ENCODE data around the gene BAIAP2L2. TPM values are rescaled to one million over a fixed set of nuclear protein-coding genes. Genes with fewer than 3 reads are reported as not detected.
"Not testable (repeated sequence)": the region's sequence is repeated elsewhere in the genome, so short reads cannot be mapped to it uniquely, and the experiment has no call there.

BAIAP2L2 gene
- polyA plus RNA-seq, 10 donors: 0.34 to 1.5 (median 0.83) TPM

- no peak for DNase-seq
Measured at GRCh38 chr22:38081636-38081940, 28.9 kb downstream of the BAIAP2L2 start.

- DNase-seq: peak in 2 of 3 donors; percentile 56 to 82
Measured at GRCh38 chr22:38080850-38081635, 29.4 kb downstream of the BAIAP2L2 start.

GRCh38 chr22:38080474-38080849, 30.0 kb downstream of the BAIAP2L2 start:
- no peak for DNase-seq

- DNase-seq: no peak
Measured at GRCh38 chr22:38079804-38080203, 30.7 kb downstream of the BAIAP2L2 start.

- DNase-seq: not testable (repeated sequence)
Measured at GRCh38 chr22:38079208-38079607, 31.3 kb downstream of the BAIAP2L2 start.

DNA sequence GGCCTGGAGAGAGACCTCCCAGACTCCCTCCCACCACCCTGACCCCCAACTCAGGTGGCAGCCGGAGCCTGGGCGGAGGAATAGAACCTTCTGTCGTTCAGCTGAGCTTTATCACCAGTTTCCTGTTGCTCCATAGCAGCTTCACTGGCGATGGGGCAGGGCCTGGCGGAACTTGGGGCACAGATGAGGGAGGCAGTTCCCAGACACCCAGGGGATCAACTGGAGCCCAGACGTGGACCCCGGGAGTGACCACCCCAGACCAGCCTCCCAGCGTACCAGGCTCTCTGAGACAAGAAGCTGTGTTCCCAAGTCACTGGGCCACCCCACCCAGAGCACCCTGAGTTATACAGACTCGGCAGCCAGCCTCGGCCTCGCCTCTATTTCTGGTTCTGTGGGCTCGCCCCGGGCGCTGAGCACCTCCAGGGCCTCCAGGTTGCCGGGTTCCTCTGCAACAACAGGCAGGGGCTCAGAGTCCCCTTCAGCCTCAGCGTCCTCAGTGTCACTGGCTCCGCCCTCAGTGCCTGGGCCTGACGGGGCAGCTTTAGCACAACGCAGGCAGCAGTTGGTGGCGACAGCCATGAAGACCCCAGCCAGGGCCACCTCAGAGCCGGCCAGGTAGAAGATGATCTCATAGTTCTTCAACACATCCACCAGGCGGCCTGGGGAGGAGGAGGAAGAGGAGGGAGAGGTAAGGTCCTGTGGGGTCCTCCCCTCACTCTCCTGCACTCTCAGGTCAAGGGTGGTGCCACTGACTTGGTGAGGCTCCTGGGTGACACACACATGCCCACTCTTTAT, 32.2 kb downstream of the BAIAP2L2 start:
- DNase-seq: no peak

DNA sequence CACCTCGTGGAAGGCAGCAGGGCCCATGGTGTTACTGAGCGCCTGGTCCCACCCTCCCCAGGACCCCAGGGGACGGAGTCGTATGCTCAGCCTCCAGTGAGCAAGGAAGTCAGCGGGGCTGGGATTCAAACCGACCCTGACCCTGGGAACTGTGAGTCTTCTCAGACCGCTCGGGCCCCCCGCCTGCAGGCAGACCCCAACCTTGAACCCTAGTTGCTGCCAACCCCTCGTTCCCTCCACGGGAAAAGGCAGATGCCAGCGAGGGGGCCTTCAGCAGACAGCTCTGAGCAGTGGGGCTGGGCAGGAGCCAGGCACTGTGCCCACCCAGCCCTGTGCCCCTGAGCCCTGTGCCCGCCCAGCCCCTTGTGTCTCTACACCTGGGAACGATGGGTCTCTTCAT, 32.9 kb downstream of the BAIAP2L2 start:
- no peak for DNase-seq

GRCh38 chr22:38077096-38077495, 33.4 kb downstream of the BAIAP2L2 start:
- no peak for DNase-seq

DNA sequence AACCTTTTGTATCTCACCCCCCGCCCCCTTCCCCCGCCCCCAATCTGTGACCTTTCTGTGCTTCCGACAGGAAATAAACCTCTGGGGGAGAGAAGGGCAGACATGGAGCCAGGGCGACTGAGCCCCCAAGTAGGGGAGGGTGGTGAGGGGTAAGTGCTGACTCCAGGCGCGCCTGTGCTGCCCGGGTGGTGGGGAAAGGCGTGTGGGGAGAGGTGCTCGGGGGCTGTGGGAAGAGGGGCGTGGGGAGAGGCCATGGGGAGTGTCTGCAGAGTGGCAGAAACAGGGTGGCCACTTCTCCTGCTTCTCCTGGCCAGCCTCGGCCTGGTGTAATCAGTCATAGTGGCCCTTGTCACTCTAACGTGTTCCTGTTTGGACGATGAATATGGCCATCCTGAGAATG, 34.5 kb downstream of the BAIAP2L2 start:
- no peak for DNase-seq

DNA sequence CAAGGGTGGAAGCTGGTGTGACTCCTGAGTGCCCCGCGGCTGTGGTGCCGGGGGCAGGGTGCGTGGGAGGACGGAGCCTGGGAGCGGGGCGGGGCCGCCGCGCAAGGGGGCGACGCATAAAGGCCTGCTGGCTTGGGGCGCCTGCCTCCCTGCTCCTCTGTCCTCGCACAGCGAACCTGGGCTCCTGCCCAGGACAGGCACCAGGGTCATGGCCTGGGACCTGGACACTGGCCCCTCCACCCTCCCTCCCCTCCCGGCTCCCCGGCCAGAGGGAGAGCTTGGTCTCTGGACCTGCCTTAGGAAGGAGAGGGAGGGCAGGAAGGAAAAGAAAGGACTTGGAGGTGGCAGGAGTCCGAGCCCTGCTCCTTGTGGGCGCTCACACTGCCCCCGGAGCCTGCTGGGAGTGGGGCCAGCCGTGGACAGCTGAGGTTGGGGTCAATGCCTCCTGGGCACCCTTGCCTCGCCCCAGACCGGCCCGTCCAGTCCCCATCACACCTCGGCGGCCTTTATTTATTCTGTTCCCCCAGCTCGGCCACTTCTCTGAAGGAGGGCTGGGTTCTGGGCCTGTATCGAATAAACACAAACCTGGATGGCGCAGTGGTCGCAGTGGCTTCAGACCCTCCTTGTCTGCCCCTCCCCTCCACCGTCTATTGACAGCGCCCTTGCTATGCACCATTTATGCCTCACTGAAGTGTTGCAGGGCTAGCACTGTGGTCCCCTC, 35.2 kb downstream of the BAIAP2L2 start:
- no peak for DNase-seq

DNA sequence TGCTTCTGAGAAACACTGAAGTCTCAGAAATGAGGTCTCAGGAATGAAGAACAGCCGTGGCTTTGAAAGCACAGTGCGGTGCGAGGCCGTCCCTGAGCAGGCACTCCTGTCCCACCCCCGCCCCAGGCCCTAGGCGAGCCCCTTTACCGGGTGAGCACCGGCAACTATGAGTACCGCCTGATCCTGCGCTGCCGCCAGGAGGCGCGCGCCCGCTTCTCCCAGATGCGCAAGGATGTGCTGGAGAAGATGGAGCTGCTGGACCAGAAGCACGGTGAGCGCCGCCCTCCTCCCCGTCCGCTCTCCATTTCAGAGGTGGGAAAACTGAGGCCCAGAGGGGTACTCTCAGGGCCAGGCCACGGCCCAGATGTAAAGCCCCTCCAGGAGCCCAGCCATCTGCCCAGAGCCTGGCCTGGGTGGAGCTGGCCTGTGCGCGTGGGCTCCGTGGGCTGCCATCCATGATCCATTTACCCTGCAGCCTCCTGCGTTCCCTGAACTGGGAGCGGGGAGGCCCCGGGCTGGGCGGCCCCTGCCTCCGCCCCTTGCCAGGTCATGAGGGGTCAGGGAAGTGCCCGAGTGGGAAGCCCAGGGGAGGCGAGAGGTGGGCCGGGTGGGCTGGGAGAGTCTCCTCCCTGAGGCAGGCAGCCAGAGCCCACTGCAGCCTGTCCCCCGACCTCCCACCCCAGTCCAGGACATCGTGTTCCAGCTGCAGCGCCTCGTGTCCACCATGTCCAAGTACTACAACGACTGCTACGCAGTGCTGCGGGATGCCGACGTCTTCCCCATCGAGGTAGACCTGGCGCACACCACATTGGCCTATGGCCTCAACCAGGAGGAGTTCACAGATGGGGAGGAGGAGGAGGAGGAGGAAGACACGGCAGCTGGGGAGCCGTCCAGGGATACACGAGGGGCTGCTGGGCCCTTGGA, 36.0 kb downstream of the BAIAP2L2 start:
- peak in 1 of 3 donors; percentile 76 for DNase-seq

DNA sequence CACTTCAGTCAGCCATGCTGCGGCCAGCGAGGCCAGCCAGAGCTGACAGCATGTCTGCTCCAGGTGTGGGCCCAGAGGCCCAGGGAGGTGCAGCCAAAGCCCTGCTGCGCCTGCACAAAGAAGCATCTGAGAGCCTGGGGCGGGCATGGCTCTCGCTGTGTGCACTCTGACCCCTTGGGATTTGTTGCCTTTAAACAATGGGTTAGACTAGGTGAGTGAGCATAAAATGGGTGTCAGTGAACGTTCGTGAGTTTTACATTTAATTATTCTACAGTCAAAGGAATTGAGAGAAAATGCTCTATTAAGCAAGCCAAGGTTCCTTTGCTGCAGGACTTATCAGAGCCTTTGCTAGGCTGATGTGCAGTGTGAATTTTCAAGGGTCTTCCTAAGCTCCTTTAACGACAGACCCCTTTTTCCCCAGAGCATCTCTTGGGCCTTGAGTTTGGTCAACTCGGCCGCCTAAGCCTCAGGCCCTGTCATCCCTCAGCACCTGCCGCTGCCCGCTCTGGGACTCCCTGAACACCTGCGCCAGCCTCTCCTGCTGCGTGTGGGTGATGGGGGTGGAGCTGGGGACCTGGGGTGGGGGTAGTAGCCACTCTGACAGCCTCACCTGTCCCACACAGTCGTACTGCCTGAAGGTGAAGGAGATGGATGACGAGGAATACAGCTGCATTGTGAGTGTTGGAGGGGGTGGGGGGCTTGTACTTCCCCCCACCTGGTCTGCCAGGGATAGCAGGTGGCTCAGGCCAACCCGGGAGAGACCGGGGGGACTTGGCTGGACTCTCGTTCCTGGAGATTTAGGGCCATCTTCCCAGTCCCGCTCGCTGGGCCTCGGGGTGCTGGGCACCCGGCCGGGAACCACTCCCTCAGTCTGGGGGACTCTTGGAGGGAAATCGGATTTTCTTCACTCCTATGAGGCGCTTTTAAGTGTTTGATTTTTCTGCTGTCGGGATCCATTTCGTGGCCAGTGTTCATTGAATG, 37.0 kb downstream of the BAIAP2L2 start:
- DNase-seq: no peak

GRCh38 chr22:38072322-38073149, 37.9 kb downstream of the BAIAP2L2 start:
- DNase-seq: no peak

DNA sequence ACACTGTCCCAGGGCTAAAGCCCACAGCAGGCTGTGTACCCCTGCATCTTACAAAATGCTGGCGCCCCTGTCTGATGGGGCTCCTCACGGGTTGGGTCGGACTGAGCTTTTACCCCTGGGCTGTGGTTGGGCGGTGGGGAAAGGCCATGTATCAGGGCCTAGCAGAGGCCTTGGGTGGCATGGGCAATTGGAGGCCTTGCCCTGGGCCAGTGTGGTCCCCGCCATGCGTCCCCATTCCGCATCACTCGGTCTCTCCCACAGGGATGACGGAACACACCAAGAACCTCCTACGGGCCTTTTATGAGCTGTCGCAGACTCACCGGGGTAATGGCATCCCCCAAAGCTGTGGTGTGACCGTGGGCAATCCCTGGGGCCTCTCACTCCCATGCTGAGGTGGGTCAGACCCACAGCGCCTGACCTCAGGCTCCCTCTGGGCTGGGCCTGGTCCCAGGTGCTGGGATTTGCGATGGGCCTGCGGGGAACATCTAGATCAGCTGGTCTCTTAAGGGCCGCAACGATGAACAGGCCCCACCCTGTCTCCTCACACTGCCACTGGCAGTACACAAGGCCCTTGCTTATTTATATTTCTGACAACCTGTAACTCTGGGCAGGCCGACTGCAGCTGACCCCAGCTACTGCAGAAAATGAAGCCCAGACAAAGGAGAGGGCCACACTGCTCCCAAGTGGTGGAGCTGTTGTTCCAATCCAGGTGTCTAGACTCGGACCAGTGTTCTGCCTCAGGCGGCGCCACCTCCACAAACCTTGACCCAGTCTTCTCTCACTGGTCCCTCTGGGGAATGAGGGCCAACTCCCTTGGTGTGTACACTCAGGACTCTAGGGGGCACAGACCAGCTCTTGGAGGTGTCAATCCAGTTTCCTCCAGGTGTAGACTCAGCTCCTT, 38.8 kb downstream of the BAIAP2L2 start:
- no peak for DNase-seq

DNA sequence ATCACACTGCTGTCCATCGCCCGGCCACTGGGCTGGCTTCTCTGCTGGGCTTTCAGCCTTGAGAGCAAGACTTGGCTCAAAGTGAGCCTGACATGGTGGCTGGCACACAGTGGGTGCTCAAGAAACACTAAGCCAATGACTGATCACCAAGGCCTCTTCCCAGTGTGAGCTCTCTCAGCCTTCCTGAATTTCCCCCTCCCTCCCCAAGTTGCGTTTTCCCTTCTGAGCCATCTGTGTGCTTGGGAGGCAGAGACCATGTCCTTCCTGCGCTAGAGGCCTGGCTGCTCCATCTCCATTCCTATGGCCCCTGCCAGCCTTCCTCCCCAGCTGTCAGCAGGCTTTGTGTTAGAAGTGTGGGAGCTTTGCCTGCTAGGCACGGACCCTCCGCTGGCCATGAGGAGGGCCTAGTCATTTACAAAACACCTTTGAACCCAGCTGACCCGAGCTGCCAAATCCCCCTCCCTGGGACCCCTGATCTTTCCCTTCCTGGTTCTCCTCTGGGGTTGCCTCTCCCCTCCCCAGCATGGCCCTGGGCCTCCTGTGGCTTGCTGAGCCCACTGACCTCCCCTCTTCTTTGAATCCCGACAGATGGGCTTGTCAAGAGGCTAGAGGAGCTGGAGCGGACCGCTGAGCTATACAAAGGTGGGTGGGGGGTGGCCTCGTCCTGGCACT, 40.1 kb downstream of the BAIAP2L2 start:
- no peak for DNase-seq

- DNase-seq: peak; percentile 65 to 68 (median 66)
Measured at GRCh38 chr22:38069372-38070249, 40.9 kb downstream of the BAIAP2L2 start.

Data from muscle of back (tissue), 11 donors.